Smooth muscle cell (in vitro differentiated cells): ENCODE measurements around the gene VPS13A. TPM values are rescaled to one million over a fixed set of nuclear protein-coding genes. Genes with fewer than 3 reads are reported as not detected.

ENCODE experiments used
- DNase-seq: peaks from one replicate; lab custom pipeline; 2025; ENCODE audit not compliant: unreplicated experiment; lab: John Stamatoyannopoulos, UW
- H2AFZ ChIP-seq: fragments of 200-600 bp; sonication (generic); 2 replicates; pipeline ENCODE4 v1.6.0; 2016; ENCODE audit warnings: antibody characterized with exemption, low read depth, mild to moderate bottlenecking
- H3F3A ChIP-seq: fragments of 200-600 bp; sonication (generic); 2 replicates; pipeline ENCODE4 v1.6.0; 2017; ENCODE audit warnings: antibody characterized with exemption, low read depth
- H3K27ac ChIP-seq: fragments of 200-600 bp; sonication (generic); 2 replicates; pipeline ENCODE4 v1.5.1; 2016; ENCODE audit warnings: low read depth, mild to moderate bottlenecking
- H3K27me3 ChIP-seq: fragments of 200-600 bp; sonication (generic); 2 replicates; pipeline ENCODE4 v1.6.1; 2016; ENCODE audit warnings: low read depth, mild to moderate bottlenecking
- H3K36me3 ChIP-seq: fragments of 200-600 bp; sonication (generic); 2 replicates; pipeline ENCODE4 v1.5.1; 2016; ENCODE audit warnings: low read depth
- H3K4me1 ChIP-seq: fragments of 200-600 bp; sonication (generic); 2 replicates; pipeline ENCODE4 v1.5.1; 2016; ENCODE audit warnings: low read depth
- H3K4me2 ChIP-seq: fragments of 200-600 bp; sonication (generic); 2 replicates; pipeline ENCODE4 v1.6.0; 2016; ENCODE audit warnings: mild to moderate bottlenecking
- H3K4me3 ChIP-seq: fragments of 200-600 bp; sonication (generic); 2 replicates; pipeline ENCODE4 v1.5.1; 2016; ENCODE audit warnings: mild to moderate bottlenecking
- H3K79me2 ChIP-seq: fragments of 200-600 bp; sonication (generic); 2 replicates; pipeline ENCODE4 v1.6.0; 2016; ENCODE audit warnings: low read depth, mild to moderate bottlenecking
- H3K9ac ChIP-seq: fragments of 200-600 bp; sonication (generic); 2 replicates; pipeline ENCODE4 v1.6.0; 2016; ENCODE audit warnings: low read depth
- H3K9me3 ChIP-seq: fragments of 200-600 bp; sonication (generic); replicated peaks from 2 replicates; pipeline ENCODE4 v1.5.1; 2016; ENCODE audit warnings: low read depth
- H4K20me1 ChIP-seq: fragments of 200-600 bp; sonication (generic); 2 replicates; pipeline ENCODE4 v1.6.0; 2016; ENCODE audit warnings: low read depth
- WGBS: methylation state at CpG from one replicate; pipeline ENCODE4 v1.1.7; 2016; ENCODE audit warnings: low lambda C conversion rate; 5-methylcytosine and 5-hydroxymethylcytosine counted together
- polyA plus RNA-seq: library from polyadenylated mRNA; unstranded; fragments of >200 nt; fragmentation: Nextera tagmentation; extraction: Ambion mirVana; gene quantifications from 2 replicates; pipeline ENCODE4 v1.2.1, GENCODE V29; 2016
- total RNA-seq: library from RNA; depleted of rRNA; stranded (reverse); fragments of >200 nt; gene quantifications from 2 replicates; pipeline ENCODE4 v1.2.3, GENCODE V29; 2014
- TF ChIP-seq, protein P1 (sequence below): fragments of 200-600 bp; sonication (generic); IDR thresholded peaks from 2 replicates; pipeline ENCODE4 v1.5.1; 2017; ENCODE audit warnings: borderline replicate concordance, mild to moderate bottlenecking, antibody characterized with exemption; ENCODE audit not compliant: insufficient read depth, poor library complexity, severe bottlenecking

Gene VPS13A
- total and polyA plus RNA-seq, 2 experiments from 2014 or later = 1.6 to 17.0 TPM

DNA sequence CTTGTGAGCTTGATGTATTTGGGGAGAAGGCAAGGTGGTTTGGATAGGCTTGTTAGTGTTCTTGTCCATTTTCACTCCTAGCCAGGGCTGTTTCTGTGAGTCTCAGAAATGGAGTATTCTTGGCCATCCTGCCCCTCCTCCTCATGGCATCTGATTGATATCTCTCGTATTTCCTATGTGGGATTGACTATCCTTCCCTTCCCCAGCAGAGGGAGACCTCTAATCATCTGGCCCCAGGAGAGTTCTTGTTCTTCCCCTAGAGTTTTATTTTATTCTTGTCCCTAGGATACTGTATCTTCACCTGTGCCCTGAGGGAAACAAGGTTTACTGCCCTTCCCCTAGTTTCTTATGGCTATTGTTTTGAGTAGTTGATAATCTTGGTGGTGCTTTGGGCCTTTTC is 114.4 kb downstream of the VPS13A start:
- Histone ChIP-seq H3K9me3 (no peaks in the 10 kb centered on the region), H3F3A (no peaks in the 10 kb centered on the region), H3K36me3 (no peaks in the 10 kb centered on the region), H4K20me1 (no peaks in the 10 kb centered on the region), H2AFZ (no peak overlapping the region), H3K4me1 (peaks cover 13% of the 10 kb centered on the region), H3K4me2 (no peak overlapping the region), H3K9ac (no peak overlapping the region), H3K4me3 (no peak overlapping the region), H3K79me2 (no peaks in the 10 kb centered on the region), H3K27me3 (no peaks in the 10 kb centered on the region), H3K27ac (no peak overlapping the region)
- no peak for DNase-seq
- TF ChIP-seq, protein P1, sequence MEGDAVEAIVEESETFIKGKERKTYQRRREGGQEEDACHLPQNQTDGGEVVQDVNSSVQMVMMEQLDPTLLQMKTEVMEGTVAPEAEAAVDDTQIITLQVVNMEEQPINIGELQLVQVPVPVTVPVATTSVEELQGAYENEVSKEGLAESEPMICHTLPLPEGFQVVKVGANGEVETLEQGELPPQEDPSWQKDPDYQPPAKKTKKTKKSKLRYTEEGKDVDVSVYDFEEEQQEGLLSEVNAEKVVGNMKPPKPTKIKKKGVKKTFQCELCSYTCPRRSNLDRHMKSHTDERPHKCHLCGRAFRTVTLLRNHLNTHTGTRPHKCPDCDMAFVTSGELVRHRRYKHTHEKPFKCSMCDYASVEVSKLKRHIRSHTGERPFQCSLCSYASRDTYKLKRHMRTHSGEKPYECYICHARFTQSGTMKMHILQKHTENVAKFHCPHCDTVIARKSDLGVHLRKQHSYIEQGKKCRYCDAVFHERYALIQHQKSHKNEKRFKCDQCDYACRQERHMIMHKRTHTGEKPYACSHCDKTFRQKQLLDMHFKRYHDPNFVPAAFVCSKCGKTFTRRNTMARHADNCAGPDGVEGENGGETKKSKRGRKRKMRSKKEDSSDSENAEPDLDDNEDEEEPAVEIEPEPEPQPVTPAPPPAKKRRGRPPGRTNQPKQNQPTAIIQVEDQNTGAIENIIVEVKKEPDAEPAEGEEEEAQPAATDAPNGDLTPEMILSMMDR = peak; percentile 32
- 14% methylated on average over 1 of the region's 1 CpG for WGBS

DNA sequence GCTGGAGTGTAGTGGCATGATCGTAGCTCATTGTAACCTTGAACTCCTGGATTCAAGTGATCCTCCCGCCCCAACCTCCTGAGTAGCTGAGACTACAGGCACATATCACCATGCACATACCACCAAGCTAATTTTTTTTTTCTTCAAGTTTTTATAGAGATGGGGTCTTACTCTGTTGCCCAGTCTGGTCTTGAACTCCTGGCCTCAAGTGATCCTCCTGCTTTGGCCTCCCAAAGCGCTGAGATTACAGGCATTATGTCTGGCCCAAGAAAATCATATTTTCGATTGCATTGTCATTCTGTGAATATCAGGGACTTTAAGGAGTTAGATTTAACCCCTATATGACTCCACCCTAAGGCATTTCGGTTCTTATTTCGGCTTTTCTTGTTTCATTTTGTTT is 116.6 kb downstream of the VPS13A start:
- H3K9me3 ChIP-seq = no peaks in the 10 kb centered on the region
- H3K4me1 ChIP-seq = peaks cover 13% of the 10 kb centered on the region
- no peak overlapping the region for H3K4me3 ChIP-seq
- H3K27me3 ChIP-seq = no peaks in the 10 kb centered on the region
- TF ChIP-seq, protein P1 = no peak
- 97% methylated on average over 6 of the region's 6 CpGs for WGBS
- H3K79me2 ChIP-seq = no peaks in the 10 kb centered on the region
- H2AFZ ChIP-seq = no peak overlapping the region
- H3K27ac ChIP-seq = no peak overlapping the region
- no peaks in the 10 kb centered on the region for H3F3A ChIP-seq
- H3K36me3 ChIP-seq = no peaks in the 10 kb centered on the region
- H3K4me2 ChIP-seq = no peak overlapping the region
- no peak overlapping the region for H3K9ac ChIP-seq
- H4K20me1 ChIP-seq = no peaks in the 10 kb centered on the region
- DNase-seq = no peak

DNA sequence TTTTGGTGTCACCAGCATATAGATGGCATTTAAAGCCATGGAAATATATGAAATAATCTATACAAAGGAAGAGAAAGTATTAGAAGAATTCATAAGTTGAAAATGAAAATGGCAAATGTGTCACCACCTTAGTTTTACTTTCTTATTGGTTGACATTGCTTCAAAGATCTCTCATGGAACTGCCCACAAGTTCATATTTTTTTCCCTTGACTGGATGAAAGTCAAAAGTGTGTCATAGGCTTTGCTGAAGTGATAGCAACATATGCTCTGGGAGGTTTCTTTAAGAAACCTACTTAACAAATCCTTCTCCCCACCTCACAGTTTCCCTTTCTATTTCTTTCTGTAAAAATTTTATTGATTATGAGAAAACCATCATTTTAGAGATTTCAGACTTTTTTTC is 127.2 kb downstream of the VPS13A start:
- H4K20me1 ChIP-seq = no peaks in the 10 kb centered on the region
- no peak overlapping the region for H3K4me2 ChIP-seq
- H3K4me3 ChIP-seq = no peak overlapping the region
- H3K9me3 ChIP-seq = no peaks in the 10 kb centered on the region
- no peaks in the 10 kb centered on the region for H3K79me2 ChIP-seq
- H3K36me3 ChIP-seq = no peaks in the 10 kb centered on the region
- H3K27ac ChIP-seq = no peak overlapping the region
- no peaks in the 10 kb centered on the region for H3F3A ChIP-seq
- H3K4me1 ChIP-seq = no peaks in the 10 kb centered on the region
- no peaks in the 10 kb centered on the region for H3K27me3 ChIP-seq
- H2AFZ ChIP-seq = no peak overlapping the region
- DNase-seq = no peak
- TF ChIP-seq, protein P1 = no peak
- no peak overlapping the region for H3K9ac ChIP-seq

DNA sequence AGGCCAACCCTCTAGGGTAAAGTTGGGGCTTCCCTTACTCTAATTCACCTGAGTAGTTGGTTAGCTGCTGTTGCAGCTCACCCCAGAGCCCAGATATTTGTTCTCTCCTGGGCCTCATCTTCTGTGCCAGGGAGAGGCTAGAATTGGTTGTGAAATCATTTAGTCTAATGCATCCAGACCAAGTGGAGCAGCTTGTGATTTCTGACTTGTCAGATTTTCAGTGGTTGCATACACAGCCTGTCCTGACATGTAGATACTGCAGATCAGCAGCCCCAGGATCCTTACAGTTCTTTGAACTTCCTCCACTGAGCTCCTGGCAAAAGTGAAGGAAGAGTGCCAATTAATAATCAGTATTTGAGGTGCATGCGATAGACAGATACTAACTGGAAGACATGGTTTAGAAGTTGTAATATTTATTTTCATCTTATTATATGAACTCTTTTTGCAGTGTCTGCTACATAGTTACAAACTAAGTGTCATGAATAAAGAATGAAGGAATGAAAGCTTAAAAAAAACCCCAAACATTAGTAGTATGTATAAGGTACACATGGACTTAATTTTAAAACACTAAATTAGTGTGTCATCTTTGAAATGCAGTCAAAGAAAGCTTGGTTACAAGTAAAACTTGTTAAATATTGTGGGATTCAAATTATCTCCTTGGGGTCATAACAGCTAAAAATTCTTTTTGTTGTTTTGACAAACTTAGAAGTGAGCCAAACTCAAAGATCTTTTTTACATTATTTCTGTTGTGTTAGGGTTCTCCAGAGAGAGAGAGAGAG is 128.5 kb downstream of the VPS13A start:
- H3K79me2 ChIP-seq = no peaks in the 10 kb centered on the region
- no peaks in the 10 kb centered on the region for H3K27me3 ChIP-seq
- no peak overlapping the region for H3K4me3 ChIP-seq
- TF ChIP-seq, protein P1 = no peak
- H3K9me3 ChIP-seq = no peaks in the 10 kb centered on the region
- WGBS = 87% methylated on average over 1 of the region's 1 CpG
- H3K27ac ChIP-seq = no peak overlapping the region
- no peaks in the 10 kb centered on the region for H4K20me1 ChIP-seq
- DNase-seq = no peak
- no peaks in the 10 kb centered on the region for H3K36me3 ChIP-seq
- no peaks in the 10 kb centered on the region for H3F3A ChIP-seq
- no peak overlapping the region for H3K9ac ChIP-seq
- no peaks in the 10 kb centered on the region for H3K4me1 ChIP-seq
- H3K4me2 ChIP-seq = no peak overlapping the region
- no peak overlapping the region for H2AFZ ChIP-seq
